ENCODE measurements around the gene PRM1.

- no peak for TF ChIP-seq POLR2A (IDR thresholded peaks at IDR 0.05; ENCODE audit: low read length)
- TF ChIP-seq GATA1 (IDR thresholded peaks at IDR 0.05; ENCODE audit: low read depth, low read length), result no peak
These were observed 31.7 kb downstream of the PRM1 start for GRCh38 chr16:11249233-11250061.
